GM19025 (cell line): Measurements from ENCODE around the gene CDC42EP1.
"Not testable (repeated sequence)": the region's sequence is repeated elsewhere in the genome, so short reads cannot be mapped to it uniquely, and the experiment has no call there.

Source experiments
- ATAC-seq: cut with Tn5 transposase; IDR thresholded peaks from one replicate; pipeline ENCODE4 v1.9.1; 2021; ENCODE audit warnings: mild to moderate bottlenecking, low read depth, moderate library complexity; ENCODE audit not compliant: unreplicated experiment

The CDC42EP1 gene

GRCh38 chr22:37609240-37610152, 49.2 kb downstream of the CDC42EP1 start:
- ATAC-seq: no peak

GRCh38 chr22:37610153-37610475, 49.8 kb downstream of the CDC42EP1 start:
- not testable (repeated sequence) for ATAC-seq

GRCh38 chr22:37610480-37611129, 50.3 kb downstream of the CDC42EP1 start:
- ATAC-seq: no peak

GRCh38 chr22:37611207-37611606, 50.9 kb downstream of the CDC42EP1 start:
- ATAC-seq: no peak

DNA sequence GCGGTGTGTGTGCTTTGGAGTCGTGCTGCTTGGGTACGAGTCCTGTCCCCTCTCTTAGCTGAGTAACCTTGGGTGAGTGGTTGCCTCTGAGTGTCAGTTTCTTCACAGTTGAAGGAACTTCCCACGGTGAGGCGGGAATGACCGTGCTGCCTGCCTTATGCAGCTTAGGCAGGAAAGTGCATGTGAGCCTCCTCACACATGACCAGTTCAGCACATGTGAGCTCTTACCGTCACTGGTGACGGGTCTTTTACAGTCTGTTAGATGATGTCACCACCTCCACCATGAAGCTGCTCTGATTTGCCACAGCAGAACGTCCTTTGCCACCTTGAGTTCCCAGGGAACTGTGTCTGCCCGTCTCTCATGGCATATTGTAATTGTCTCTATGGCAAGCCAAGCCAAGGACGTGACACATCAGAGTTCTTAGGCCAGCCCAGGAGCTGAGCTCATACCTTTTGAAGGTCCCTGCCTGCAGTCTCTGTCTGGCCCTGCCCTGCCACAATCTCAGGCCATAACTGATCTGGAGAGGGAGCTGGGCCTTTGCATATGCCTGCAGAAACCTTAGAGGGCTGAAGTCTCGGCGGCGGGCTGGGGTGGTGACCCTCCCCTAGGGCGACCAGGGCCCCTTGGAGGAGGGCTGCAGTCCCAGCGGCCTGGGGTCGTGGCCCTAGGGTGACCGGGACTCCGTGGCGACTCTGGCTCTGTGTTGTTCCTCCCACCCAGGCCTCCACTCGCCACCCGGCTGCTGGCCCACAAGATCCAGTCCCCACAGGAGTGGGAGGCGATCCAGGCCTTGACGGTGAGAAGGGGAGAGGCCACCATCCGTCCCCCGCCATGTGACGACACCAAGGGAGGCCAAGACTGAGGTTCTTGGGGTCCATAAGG, 56.2 kb downstream of the CDC42EP1 start:
- ATAC-seq: no peak

DNA sequence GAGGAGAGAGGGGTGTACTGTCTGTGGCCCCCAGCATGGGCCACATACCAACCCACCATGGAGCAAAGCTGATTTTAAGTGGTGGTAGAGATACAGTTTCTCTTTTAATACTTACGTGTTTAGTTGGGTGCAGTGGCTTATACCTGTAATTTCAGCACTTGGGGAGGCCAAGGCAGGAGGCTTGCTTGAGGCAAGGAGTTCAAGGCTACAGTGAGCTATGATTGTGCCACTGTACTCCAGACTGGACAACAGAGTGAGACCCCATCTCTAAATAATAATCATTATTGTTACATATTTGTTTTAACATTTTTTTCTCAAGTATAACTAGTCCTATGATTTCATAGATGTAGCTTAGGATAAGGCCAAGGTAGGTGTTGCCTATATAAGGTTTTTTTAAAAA, 57.2 kb downstream of the CDC42EP1 start:
- ATAC-seq: no peak

DNA sequence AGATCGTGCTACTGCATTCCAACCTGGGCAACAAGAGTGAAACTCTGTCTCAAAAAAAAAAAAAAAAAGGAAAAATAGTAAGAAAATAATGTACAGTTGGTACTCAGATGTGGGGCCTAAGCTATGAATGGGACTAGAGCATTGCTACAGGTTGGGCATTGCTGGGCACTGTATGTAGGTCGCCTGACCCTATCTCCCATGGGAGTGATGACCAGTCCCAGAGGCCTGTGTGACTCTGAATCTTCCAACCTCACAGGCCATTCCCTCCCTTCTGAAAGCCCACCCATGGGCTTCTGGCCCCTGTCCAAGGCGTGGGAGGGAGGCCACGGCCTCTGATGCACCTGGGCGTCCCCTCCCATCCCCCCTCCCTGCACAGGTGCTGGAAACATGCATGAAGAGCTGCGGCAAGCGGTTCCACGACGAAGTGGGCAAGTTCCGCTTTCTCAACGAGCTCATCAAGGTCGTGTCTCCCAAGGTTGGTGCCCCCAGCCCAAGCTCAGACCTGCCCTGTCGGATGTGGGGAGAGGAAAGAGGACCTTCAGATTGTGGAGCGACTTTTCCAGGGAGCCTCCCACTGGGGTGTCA, 57.9 kb downstream of the CDC42EP1 start:
- no peak for ATAC-seq

DNA sequence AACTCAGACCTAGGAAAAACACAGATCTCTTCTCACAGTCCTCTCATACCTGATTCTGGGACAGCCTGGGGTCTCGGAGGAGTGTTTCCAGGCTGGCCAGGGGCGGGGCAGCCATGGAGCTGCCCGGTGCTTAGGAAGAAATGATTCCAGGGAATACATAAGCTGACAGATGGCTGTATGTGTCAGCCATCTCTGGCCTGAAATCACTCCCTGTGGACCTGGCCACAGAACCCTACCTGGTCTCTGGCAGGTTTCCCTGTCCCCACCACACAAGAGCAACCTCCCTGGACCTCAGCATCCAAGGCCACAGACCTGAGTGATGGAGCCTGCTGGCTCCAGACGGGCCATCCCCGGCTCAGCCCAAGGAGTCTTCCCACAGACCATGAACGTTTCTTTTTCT, 58.4 kb downstream of the CDC42EP1 start:
- no peak for ATAC-seq
